Neural crest cell (in vitro differentiated cells): ENCODE measurements around the gene SESN3. TPM values are rescaled to one million over a fixed set of nuclear protein-coding genes. Genes with fewer than 3 reads are reported as not detected.

Source experiments
- DNase-seq: peaks from one replicate; pipeline ENCODE4 v3.0.0; 2021; ENCODE audit warnings: low read depth, mixed read lengths, low spot score
- H3K27ac Mint-ChIP-seq: one replicate; pipeline ENCODE4 v1.8.0; 2021; ENCODE audit warnings: mild to moderate bottlenecking, mixed read lengths; ENCODE audit not compliant: unreplicated experiment
- H3K27me3 Mint-ChIP-seq: 2 replicates; pipeline ENCODE4 v1.8.0; 2021; ENCODE audit warnings: low read depth, mild to moderate bottlenecking, mixed read lengths
- H3K36me3 Mint-ChIP-seq: 2 replicates; pipeline ENCODE4 v1.8.0; 2021; ENCODE audit warnings: low read depth, mild to moderate bottlenecking, mixed read lengths
- H3K4me1 Mint-ChIP-seq: 2 replicates; pipeline ENCODE4 v1.8.0; 2021; ENCODE audit warnings: mixed read lengths
- H3K4me3 Mint-ChIP-seq: one replicate; pipeline ENCODE4 v1.8.0; 2021; ENCODE audit warnings: mild to moderate bottlenecking, mixed read lengths
- H3K9me3 Mint-ChIP-seq: 2 replicates; pipeline ENCODE4 v1.8.0; 2021; ENCODE audit warnings: mixed read lengths
- total RNA-seq: library from RNA; stranded (reverse); gene quantifications from 2 replicates; pipeline ENCODE4 v1.2.1, GENCODE V29; 2021
- TF ChIP-seq, protein P1 (sequence below): fragments of 200-600 bp; sonication (generic); conservative IDR thresholded peaks from 2 replicates; pipeline ENCODE4 v1.5.0; 2021; ENCODE audit warnings: antibody characterized with exemption, mild to moderate bottlenecking

SESN3 gene
- total RNA-seq, 1 donor from 2014 or later = 77.8 TPM

DNA sequence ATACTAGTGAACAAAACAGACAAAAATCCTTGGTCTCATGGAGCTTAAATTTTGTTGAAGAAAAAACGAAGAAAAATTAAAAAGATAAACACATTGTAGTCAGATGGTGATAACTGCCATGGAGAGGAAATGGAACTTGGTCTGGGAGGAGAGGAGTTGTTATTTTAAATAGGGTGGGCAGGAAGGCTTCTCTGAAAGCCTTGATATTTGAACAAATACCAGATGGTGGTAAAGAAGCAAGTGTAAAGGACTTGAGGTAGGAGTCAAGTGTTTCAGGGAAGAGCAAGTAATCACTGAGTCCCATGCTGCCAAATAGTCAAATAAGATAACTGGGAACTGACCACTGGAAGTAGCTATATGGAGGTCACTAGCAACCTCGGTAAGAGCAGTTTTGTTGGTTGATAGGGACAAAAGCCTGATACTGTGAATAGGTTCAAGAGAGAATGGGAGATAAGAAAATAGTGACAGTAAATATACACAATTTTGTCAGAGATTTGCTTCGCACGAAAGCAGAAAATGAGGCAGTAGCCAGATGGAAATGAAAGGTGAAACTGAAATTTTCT is 55.1 kb downstream of the SESN3 start:
- TF ChIP-seq, protein P1, sequence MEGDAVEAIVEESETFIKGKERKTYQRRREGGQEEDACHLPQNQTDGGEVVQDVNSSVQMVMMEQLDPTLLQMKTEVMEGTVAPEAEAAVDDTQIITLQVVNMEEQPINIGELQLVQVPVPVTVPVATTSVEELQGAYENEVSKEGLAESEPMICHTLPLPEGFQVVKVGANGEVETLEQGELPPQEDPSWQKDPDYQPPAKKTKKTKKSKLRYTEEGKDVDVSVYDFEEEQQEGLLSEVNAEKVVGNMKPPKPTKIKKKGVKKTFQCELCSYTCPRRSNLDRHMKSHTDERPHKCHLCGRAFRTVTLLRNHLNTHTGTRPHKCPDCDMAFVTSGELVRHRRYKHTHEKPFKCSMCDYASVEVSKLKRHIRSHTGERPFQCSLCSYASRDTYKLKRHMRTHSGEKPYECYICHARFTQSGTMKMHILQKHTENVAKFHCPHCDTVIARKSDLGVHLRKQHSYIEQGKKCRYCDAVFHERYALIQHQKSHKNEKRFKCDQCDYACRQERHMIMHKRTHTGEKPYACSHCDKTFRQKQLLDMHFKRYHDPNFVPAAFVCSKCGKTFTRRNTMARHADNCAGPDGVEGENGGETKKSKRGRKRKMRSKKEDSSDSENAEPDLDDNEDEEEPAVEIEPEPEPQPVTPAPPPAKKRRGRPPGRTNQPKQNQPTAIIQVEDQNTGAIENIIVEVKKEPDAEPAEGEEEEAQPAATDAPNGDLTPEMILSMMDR = no peak
- H3K36me3 Mint-ChIP-seq = peaks cover 5% of the 10 kb centered on the region
- no peaks in the 10 kb centered on the region for H3K27me3 Mint-ChIP-seq
- H3K9me3 Mint-ChIP-seq = no peaks in the 10 kb centered on the region
- no peak overlapping the region for H3K4me3 Mint-ChIP-seq
- DNase-seq = no peak
- no peaks in the 10 kb centered on the region for H3K4me1 Mint-ChIP-seq
- no peak overlapping the region for H3K27ac Mint-ChIP-seq

DNA sequence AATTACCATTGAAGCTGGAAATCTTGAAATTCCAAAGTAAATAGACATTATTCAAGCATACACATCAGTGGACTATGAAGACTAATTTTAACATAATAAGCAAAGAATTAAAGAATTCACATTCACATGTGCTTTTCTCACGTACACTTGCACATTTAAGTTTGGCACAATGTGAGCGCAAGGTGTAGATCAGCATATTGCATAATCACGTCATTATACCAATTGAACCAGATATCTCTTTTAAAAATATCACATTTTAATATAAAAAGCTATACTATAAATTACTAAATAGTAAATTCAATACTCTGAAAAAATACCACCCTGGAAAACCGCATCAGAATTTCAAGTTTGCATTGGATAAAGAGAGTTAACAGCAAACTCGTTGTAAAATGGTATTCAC is 60.7 kb downstream of the SESN3 start:
- H3K9me3 Mint-ChIP-seq = no peaks in the 10 kb centered on the region
- no peaks in the 10 kb centered on the region for H3K27me3 Mint-ChIP-seq
- H3K27ac Mint-ChIP-seq = no peak overlapping the region
- no peaks in the 10 kb centered on the region for H3K4me1 Mint-ChIP-seq
- no peak overlapping the region for H3K4me3 Mint-ChIP-seq
- TF ChIP-seq, protein P1 = no peak
- peaks cover 4% of the 10 kb centered on the region for H3K36me3 Mint-ChIP-seq
- DNase-seq = no peak

DNA sequence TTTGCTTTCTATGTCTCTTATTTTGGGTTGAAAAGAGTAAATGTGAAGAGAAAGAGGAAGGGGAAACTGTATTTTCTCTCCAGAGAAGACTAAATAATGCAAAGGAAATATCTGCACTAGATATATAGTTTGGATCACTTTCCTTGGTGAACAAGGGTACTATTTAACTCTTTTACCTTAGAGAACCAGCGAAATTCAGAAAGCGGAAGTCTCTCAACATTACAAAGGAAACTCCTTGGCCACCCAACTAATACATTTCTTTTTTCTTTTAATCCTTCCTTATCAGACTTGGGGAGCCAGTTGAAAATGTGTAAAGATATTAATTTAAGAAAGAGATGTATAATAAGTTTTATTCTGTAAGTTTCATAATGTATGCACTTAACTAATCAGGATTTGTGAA is 64.2 kb downstream of the SESN3 start:
- TF ChIP-seq, protein P1 = no peak
- Mint-ChIP-seq H3K4me3 (no peak overlapping the region), H3K36me3 (peaks cover 4% of the 10 kb centered on the region), H3K9me3 (no peaks in the 10 kb centered on the region), H3K4me1 (no peaks in the 10 kb centered on the region), H3K27ac (no peak overlapping the region), H3K27me3 (no peaks in the 10 kb centered on the region)
- no peak for DNase-seq

DNA sequence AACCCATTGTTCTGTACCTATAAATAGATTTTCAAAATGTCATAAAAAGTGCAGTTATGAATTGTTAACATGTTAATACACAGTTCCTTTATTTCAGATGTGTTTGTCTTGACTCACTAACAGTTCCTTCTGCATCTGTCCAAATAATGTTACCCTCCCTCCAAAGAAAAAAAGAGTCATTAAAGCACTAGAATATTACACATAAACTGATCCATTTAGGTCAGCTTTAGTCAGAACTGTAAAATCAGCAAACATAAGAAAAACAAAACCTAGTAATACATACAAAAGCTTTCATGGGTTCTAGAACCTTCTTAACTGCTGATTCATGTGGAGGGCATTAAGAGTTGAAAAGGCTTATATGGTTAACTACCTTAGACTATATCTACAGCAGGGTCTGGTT is 65.4 kb downstream of the SESN3 start:
- Mint-ChIP-seq H3K4me3 (no peak overlapping the region), H3K9me3 (no peaks in the 10 kb centered on the region), H3K36me3 (peaks cover 4% of the 10 kb centered on the region), H3K27me3 (no peaks in the 10 kb centered on the region), H3K4me1 (peaks cover 5% of the 10 kb centered on the region), H3K27ac (no peak overlapping the region)
- DNase-seq = no peak
- TF ChIP-seq, protein P1 = no peak

DNA sequence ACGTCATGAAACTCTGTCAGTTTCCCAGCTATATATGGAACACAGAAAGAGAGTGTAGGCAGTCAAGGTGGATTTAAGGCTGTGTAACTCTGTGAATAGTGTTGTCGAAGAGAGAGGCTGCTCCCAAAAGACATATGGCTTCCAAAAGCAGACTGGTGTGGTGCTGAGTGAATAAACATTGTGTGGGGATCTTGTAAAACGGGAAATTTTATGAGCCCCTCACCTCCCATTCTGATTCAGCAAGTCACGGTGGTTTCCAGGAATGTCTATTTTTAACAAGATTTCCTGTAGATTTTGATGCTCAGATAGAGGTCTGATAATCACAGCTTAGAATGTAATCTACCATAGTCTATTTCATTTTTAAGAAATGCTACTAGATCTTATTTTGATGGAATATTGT is 67.9 kb downstream of the SESN3 start:
- Mint-ChIP-seq H3K27me3 (no peaks in the 10 kb centered on the region), H3K4me1 (peaks cover 8% of the 10 kb centered on the region), H3K9me3 (peaks cover 3% of the 10 kb centered on the region), H3K4me3 (no peak overlapping the region), H3K27ac (no peak overlapping the region), H3K36me3 (no peaks in the 10 kb centered on the region)
- DNase-seq = no peak
- TF ChIP-seq, protein P1 = no peak
